ENCODE measurements around the gene DDX27.

GRCh38 chr20:49231471-49231870, 12.3 kb downstream of the DDX27 start:
- no peak for TF ChIP-seq POLR2A (IDR thresholded peaks at IDR 0.05; ENCODE audit: control extremely low read depth in 1 of 2, low read depth in 2 of 2, low read length in 2 of 2)
- no peak for TF ChIP-seq CTCF (IDR thresholded peaks at IDR 0.05; ENCODE audit: control extremely low read depth in 1 of 3, insufficient read depth in 1 of 3, low read depth in 1 of 3, low read length in 3 of 3)
- TF ChIP-seq MAFK (IDR thresholded peaks at IDR 0.05; ENCODE audit: low read depth, low read length): no peak
- TF ChIP-seq HDAC2 (IDR thresholded peaks at IDR 0.05; ENCODE audit: borderline replicate concordance in 1 of 2, low read depth in 2 of 2, low read length in 2 of 2): no peak
- TF ChIP-seq POLR2AphosphoS5 (IDR thresholded peaks at IDR 0.05; ENCODE audit: low read depth, low read length): no peak
- no peak for TF ChIP-seq EZH2 (IDR thresholded peaks at IDR 0.05; ENCODE audit: low read depth, low read length, severe bottlenecking)

All from H1 (cell line).